Stimulated activated naive CD4-positive, alpha-beta T cell (primary cell): ENCODE measurements around the gene NUDT3.
"Not testable (repeated sequence)": the region's sequence is repeated elsewhere in the genome, so short reads cannot be mapped to it uniquely, and the experiment has no call there.

Experiments used
- DNase-seq, 6 experiments: peaks; one replicate each; lab custom pipeline; 2025; lab: John Stamatoyannopoulos, UW

Gene NUDT3

DNA sequence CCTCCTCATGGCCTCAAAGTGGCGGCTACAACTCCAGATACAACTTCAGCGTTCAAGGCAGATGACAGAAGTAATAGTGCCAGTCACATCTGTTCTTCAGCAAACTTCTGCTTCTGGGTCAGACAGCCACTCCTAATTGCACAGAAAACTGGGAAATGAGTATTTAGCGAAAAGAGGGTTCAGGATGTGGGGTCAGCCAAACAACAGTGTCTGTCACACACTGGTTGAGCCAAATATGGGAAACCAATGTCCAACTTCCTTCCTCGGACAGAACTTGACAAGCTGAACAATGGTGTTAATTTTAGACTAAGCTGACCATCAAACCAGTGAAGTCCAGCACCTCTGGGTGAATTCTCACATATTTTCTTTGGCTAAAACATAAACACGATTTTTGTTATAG lies 22.1 kb downstream of the NUDT3 start:
- no peak for DNase-seq

DNA sequence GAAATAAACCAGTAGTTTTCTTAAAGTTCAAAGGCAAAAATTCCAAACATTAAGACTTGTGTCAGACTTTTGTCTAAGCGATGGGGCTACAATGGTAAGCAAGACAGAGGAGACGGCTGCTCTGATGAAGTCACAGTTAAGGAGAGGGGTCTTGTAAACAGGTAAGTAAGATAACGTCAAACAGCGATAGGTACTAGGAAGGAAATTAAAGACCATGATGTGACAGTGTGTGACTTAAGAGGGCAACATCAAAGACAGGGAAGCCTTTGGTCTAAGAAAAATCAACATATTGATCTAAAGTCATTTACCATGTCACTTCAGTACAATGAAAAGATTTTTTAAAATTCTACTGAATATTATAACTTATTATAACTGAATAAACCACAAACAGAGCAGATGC lies 23.1 kb downstream of the NUDT3 start:
- no peak for DNase-seq

DNA sequence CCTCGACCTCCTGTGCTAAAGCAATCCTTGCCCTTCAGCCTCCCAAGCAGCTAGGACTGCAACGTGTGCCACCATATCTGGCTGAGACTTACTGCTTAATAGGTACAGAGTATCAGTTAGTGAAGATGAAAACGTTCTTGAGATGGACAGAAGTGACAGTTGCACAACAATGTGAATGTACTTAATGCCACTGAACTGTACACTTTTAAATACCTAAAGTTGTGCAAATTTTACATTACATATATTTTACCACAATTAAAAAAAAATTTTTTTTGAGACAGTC lies 25.9 kb downstream of the NUDT3 start:
- DNase-seq = no peak

DNA sequence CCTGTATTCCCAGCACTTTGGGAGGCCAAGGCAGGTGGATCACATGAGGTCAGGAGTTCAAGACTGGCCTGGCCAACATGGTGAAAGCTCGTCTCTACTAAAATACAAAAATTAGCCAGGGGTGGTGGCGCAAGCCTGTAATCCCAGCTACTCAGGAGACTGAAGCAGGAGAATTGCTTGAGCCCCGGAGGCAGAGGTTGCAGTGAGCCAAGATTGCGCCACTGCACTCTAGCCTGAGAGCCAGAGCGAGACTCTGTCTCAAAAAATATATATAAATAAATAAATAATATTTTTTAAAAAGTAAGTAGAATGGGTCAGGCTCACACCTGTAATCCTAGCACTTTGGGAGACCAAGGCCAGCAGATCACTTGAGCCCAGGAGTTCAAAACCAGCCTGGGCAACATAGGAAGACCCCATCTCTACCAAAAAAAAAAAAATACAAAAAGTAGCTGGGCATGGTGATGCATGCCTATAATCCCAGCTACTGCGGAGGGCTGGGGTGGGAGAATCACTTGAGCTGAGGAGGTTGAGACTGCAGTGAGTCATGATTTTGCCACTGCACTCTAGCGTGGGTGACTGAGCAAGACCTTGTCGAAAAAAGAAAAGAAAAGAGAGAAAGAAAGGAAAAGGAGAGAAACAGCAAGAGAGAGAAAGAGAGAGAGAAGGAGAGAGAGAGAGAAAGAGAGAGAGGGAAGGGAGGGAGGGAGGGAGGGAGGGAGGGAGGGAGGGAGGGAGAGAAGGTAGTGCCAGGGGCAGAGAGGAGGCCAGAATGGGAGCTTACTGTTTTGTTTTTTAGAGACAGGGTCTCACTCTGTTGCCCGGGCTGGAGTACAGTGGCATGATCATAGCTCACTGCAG lies 26.5 kb downstream of the NUDT3 start:
- DNase-seq = not testable (repeated sequence)

DNA sequence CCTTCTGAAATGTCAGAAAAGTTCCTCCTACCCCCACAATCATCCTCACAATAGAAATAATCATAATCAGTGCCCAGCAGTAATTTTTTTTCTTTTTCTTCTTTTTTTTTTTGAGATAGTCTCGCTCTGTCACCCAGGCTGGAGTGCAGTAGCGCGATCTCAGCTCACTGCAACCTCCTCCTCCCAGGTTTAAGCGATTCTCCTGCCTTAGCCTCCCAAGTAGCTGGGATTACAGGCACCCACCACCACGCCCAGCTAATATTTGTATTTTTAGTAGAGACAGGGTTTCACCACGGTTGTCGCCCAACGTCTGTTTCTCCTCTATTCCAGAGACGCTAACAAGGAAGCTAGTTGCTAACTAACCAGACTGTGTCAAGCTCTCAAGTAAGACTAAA lies 28.8 kb downstream of the NUDT3 start:
- DNase-seq = not testable (repeated sequence)

DNA sequence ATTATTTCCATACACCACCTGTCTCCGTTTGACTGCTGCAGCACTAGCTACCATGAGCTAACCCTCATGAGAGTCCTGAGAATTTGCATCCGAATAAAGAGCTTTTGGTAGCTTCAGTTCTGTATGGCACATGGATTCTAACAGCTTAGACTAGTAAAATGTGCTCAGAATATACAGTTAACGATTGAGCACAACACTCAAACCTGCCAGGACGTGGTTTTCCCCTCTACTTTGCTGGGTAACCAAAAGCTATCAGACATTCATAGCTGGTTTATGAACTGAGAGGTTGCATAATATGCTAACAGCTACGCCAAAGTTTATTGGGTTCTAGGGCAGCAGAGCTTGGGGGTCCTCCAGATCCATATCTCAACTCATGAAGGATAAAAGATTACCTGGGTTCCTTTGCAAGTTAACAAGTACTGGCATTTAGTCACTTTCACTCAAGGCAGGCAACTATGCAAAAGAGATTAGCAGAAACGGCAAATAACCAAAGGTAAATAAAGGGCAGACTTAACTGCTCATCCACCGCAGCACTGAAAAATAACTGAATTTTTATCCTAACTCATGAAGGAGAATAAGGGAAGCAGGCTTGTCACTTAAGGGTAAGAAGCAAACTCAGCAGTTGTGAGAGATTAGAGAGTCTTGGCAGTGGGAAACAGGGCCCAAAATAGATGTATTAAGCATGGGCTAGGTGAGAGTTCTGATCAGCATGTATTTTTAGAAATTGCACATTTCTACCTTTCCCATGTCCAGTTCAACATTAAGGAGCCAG lies 29.4 kb downstream of the NUDT3 start:
- no peak for DNase-seq

DNA sequence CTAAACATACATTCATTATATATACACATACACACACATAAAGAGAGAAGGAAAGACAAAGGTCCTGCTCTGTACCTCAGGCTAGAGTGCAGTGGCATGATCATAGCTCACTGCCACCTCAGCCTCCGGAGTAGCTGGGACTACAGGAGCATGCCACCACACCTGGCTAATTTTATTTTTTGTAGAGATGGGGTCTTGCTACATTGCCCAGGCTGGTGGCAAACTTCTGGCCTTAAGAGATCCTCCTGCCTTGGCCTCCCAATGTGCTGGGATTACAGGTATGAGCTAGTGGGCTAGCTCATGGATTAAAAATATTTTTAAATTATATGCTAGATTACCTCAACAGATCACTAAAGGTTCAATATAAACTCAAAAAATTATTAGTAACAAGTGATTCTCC lies 30.3 kb downstream of the NUDT3 start:
- no peak for DNase-seq

DNA sequence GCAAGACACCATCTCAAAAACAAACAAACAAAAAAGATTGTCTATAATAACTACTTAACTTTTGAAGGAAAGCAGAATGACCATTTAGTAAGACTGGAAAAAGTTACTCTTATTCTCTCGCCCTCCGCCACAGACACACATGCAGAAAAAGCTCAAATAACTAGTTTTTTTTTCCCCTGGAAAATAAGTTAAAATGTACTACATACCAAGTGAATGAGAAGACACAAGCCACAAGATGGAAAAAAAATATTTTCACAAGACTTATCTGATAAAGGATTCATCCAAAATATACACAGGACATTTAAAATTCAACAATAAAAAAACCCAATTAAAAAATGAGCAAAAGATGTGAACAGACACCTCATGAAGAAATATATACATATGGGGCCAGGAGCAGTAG lies 31.9 kb downstream of the NUDT3 start:
- no peak for DNase-seq

DNA sequence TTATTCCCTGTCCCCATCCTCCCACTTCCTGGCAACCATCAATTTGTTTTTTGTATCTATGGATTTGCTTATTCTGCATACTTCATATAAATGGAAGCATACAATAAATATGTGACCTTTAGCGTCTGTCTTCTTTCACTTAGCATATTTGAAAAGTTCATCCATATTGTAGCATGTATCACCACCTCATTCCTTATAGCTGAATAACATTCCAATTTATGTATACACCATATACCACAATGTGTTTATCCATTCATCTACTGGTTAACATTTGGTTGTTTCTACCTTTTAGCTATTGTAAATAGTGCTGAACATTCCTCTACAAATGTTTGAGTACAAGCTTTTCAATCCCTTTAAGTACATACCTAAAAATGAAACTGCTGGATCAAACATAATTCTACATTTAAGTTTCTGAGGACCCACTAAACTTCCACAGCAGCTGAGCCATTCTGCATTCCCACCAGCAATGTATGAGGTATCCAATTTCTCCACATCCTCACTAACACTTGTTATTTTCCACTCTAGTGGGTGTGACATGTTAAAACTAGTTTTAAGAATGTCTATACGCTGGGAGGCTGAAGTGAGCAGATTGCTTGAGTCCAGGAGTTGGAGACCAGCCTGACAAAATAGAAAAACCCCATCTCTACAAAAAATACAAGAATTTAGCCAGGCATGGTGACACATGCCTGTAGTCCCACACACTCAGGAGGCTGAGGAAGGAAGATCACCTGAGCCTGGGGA lies 32.9 kb downstream of the NUDT3 start:
- DNase-seq = no peak

DNA sequence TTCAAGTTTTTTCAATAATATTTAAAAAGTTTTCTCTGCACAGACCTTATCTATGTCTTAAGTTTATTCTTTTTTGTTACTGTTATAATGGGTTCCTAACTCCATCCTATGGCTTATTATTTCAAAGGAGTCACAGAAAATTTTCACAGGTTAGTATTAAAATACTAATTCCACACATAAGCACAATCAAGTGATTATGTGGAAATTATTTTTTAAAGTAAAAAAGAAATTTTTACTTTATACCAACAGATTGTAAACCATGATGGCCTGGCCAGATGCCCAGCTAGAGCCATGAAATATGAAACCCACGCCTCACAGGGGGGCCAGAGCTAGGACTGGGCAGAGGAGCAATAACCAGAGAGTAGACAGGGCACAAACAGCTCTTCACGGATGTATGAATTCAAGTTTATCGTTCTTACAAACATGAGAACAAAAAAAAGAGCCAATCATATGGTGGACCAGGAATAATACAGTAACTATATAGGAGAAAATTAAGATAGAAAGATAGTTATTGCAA lies 34.0 kb downstream of the NUDT3 start:
- no peak for DNase-seq

DNA sequence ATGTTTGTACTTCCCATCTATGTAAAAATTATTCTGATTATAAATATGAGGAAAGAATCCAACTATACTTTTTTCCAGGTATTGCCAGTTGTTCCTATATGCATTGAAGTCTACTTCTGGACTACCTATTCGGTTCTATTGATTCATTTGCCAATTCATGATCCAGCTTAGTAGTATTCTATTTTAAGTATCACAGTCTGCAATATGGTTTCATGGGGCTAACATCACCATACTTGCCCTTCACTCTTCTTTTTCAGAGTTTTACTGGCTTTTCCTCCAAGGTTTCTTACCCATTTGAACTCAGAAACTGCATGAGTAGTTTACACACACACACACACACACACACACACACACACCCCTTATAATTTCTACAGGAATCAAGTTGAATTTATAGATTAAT lies 34.5 kb downstream of the NUDT3 start:
- DNase-seq = no peak

DNA sequence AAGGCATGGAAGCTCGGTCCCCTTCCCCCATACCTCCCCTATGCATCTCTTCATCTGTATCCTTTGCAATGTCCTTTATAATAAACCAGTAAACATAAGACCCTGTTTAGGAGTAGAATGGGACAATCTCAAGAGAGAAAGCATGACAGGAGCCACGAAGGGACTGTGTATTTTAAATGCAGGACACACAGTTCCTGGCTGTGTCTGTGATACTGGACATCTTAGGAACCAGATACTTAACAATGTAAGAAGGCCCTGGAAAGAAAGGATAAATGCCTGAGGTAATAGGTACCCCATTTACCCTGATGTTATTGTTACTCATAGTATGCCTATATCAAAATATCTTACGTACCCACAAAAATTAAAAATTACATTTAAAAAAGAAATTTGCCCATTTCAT lies 36.6 kb downstream of the NUDT3 start:
- no peak for DNase-seq

DNA sequence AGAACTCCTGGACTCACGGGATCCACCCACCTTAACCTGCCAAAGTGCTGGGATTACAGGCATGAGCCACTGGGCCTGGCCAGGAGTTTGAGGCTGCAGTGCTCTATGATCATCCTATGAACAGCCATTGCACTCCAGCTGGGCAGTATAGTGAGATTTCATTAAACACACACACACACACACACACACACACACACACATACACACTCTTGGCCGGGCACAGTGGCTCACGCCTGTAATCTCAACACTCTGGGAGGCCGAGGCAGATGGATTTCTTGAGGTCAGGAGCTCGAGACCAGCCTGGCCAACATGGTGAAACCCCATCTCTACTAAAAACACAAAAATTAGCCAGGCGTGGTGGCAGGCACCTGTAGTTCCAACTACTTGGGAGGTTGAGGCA lies 38.2 kb downstream of the NUDT3 start:
- not testable (repeated sequence) for DNase-seq

DNA sequence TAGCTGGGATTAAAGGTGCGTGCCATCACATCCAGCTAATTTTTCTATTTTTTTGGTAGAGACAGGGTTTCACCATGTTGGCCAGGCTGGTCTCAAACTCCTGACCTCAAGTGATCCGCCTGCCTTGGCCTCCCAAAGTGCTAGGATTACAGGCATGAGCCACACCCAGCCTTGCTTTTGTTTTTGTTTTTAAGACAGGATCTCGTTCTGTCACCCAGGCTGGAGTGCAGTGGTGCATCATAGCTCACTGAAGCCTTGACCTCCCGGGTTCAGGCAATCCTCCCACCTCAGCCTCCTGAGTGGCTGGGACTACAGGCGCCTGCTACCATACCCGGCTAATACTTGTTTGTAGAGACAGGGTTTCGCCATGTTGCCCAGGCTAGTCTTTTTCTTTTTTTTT lies 38.9 kb downstream of the NUDT3 start:
- DNase-seq = not testable (repeated sequence)

DNA sequence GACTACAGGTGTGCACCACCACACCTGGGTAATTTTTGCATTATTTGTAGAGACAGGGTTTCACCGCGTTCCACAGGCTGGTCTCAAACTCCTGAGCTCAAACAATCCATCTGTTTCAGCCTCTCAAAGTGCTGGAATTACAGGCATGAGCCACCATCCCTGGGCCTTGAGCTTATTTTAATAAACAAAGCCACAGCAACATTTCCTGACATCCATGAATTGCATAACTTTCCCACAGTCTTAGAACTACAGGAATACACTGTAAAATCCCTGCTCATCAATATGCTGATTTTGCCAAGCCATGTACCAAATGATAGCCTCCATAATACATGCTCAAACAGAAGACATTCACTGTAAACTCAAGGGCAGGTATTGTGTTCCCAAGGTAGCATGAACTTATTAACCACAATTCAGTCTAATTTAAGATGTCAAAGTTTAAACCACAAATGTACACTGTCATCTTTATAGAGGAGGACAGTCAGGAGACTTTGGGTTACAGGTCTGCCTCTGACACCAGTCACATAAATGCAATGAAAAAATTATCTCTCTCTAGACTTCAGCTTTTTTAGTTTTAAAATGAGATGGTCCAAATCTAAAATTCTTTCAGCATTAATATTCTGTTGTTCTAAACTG lies 40.0 kb downstream of the NUDT3 start:
- DNase-seq = no peak

DNA sequence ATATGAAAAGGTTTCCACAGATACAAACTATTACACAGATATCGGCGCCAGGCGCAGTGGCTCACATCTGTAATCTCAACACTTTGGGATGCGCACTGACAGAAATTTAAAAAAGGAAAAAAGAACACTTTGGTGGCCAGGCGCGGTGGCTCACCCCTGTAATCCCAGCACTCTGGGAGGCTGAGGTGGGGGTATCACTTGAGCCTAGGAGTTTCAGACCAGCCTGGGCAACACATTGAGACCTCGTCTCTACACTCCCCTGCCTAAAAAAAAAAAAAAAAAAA lies 41.6 kb downstream of the NUDT3 start:
- DNase-seq = no peak

DNA sequence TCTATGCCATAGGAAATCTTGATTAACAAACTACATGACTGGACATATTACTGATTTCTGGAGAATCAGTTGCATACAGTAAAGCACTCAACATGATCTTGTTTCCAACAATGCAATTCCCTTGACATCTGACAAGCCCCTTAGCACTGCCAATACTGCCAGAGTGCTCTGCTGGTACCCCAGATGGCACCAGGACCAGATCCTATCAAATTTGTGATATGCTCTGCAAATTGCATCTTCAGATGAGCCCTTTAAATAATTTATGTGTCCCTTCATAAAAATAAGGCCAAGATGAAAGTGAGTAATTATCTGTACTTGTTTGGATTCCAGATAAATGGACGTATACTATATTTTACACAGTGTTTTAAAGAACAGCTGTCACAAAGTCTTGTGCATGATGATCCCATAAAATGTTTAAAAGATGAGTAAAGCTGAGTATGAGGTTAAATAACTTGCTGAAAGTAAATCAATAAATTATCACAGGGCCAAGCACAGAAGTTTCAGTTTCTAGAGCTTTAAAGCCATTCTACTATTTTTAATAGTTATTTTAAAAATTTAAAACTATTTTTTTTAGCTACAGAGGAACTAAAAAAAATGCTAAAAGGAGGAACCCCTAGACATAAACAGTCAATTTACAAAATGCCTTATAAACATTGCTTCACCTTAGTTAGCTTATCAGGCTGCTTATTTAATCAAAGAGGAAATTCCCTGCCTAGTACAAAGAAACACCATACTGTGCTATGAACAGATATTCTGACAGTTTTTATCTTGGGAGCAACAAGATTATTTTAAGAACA lies 42.1 kb downstream of the NUDT3 start:
- no peak for DNase-seq

DNA sequence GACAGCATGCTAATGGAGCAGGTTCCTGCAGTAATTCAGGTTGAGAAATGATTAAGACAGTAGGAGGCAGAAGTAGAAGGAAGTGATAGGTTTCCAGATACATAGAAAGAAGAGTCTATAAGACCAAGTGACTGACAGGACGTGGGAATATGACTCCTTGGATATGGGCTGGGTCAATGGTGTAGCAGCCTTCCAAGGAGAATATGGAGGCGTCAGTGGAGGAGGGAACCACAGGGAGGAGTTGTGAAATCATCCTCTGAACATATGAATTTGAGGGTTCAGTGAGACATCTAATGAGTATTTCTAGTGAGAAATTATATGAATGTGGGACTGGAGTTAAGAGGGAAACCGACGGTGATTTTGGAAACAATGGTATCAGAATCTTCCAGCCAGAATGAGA lies 43.3 kb downstream of the NUDT3 start:
- DNase-seq = no peak

DNA sequence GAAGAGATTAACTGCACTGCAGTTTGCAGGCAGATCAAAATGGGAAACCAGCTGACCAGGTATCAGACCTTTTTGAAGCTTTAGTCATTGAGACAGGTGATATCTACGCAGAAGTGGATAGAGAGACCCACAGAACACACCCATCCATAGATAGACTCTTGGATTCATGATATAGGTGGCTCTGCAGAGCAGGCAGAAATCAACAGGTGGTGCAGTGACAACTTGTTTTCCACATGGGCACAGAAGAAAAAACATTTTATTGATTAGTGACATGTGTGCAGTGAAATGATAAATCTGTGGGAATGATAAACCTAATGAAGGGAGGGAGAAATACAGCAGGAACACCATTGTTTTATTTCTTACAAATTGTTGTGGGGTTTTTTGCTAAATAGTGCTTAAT lies 45.2 kb downstream of the NUDT3 start:
- DNase-seq = no peak

DNA sequence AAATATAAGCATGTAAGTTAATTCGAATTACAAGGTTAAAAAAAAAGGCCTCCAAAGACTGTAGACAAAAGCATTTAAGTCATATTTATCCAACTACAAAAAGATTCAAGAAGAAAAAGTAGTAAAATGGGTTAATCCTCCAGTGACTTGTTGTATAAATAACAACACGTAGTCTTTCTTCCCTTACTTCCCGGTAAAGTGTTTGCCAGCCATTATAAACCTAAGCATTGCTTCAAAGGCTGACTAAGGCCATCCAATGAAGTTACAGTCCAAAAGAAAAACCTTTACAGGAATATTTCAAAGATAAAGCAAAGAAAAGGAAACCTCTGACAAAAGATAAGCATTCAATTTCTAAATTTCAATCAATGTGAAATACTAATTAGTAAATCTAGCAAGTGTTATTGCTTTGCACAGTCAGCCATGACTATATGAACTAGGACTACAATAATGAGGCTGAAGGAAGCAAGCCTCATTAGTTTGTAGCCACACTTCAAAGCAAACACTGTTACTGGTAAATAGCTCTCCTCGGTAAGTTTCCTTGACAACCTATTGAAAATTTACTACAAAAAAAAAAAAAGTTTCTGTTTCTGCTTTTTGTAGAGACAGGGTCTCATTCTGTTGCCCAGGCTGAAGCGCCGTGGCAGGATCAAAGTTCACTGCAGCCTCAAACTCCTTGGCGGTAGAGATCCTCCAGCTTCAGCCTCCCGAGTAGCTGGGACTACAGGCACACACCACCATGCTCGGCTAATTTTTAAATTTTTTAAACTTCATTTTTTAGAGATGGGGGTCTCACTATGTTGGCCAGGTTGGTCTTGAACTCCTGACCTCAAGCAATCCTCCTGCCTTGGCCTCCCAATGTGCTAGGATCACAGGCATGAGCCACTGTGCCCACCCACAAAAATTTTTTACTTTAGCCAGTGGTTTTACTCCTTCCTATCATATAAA lies 46.0 kb downstream of the NUDT3 start:
- no peak for DNase-seq

DNA sequence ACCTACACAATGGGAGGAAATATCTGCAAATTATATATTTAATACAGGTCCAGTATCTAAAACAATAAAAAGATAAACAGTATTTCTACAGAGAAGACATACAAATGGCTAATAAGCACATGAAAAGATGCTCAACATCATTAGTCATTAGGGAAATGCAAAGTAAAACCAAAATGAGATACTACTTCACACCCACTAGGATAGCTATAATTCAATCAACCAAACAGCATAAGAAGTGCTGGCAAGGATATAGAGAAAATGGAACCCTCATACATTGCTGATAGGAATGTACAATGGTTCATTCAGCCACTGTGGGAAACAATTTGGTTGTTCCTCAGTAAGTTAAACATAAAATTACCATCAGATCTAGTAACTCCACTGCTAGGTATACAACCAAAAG lies 48.7 kb downstream of the NUDT3 start:
- DNase-seq = no peak
